GM19463 (cell line): ENCODE measurements around the gene ANKFN1.

Experiments used
- ATAC-seq: cut with Tn5 transposase; IDR thresholded peaks from one replicate; pipeline ENCODE4 v1.9.1; 2021; ENCODE audit warnings: mild to moderate bottlenecking, moderate library complexity; ENCODE audit not compliant: unreplicated experiment

The ANKFN1 gene

GRCh38 chr17:56142325-56142724 lies 10.9 kb upstream of the ANKFN1 start:
- no peak for ATAC-seq

- ATAC-seq, result no peak
Observed at GRCh38 chr17:56142781-56143180, 10.5 kb upstream of the ANKFN1 start.

GRCh38 chr17:56144223-56144622 lies 9.1 kb upstream of the ANKFN1 start:
- no peak for ATAC-seq

- no peak for ATAC-seq
Observed at GRCh38 chr17:56146534-56146933, 6.7 kb upstream of the ANKFN1 start.

- ATAC-seq, result no peak
Observed at GRCh38 chr17:56148333-56148732, 4.9 kb upstream of the ANKFN1 start.

- no peak for ATAC-seq
Observed at GRCh38 chr17:56149266-56150036, 3.8 kb upstream of the ANKFN1 start.

GRCh38 chr17:56150649-56151048 lies 2.6 kb upstream of the ANKFN1 start:
- no peak for ATAC-seq

- no peak for ATAC-seq
Observed at GRCh38 chr17:56157845-56158244, 4.6 kb downstream of the ANKFN1 start.

- no peak for ATAC-seq
Observed at GRCh38 chr17:56158344-56158743, 5.1 kb downstream of the ANKFN1 start.

GRCh38 chr17:56158915-56159825 lies 5.9 kb downstream of the ANKFN1 start:
- no peak for ATAC-seq

GRCh38 chr17:56159826-56160380 lies 6.6 kb downstream of the ANKFN1 start:
- ATAC-seq, result no peak

- ATAC-seq, result no peak
Observed at GRCh38 chr17:56160422-56160821, 7.1 kb downstream of the ANKFN1 start.

GRCh38 chr17:56165072-56165641 lies 11.9 kb downstream of the ANKFN1 start:
- no peak for ATAC-seq

GRCh38 chr17:56167491-56167890 lies 14.2 kb downstream of the ANKFN1 start:
- ATAC-seq, result no peak

GRCh38 chr17:56169621-56170020 lies 16.3 kb downstream of the ANKFN1 start:
- ATAC-seq, result no peak

- no peak for ATAC-seq
Observed at GRCh38 chr17:56171186-56171959, 18.1 kb downstream of the ANKFN1 start.

- ATAC-seq, result no peak
Observed at GRCh38 chr17:56172517-56172982, 19.3 kb downstream of the ANKFN1 start.

GRCh38 chr17:56173026-56173425 lies 19.8 kb downstream of the ANKFN1 start:
- ATAC-seq, result no peak

GRCh38 chr17:56173958-56174835 lies 20.9 kb downstream of the ANKFN1 start:
- no peak for ATAC-seq
